H1 (cell line): Measurements from ENCODE around the gene WWC2. TPM values are rescaled to one million over a fixed set of nuclear protein-coding genes. Genes with fewer than 3 reads are reported as not detected.
"Not testable (repeated sequence)": the region's sequence is repeated elsewhere in the genome, so short reads cannot be mapped to it uniquely, and the experiment has no call there.

Source experiments
- CTCF ChIA-PET: fragments of 300-600 bp; sonication (Branson Sonifier 250); formaldehyde crosslinking; loops from one replicate; lab custom pipeline; 2021; ENCODE audit not compliant: partially characterized antibody; lab: Charles Lee
- POLR2A ChIA-PET: fragments of 300-600 bp; sonication (Branson Sonifier 250); formaldehyde crosslinking; loops from one replicate; lab custom pipeline; 2021; ENCODE audit warnings: inconsistent platforms; ENCODE audit not compliant: partially characterized antibody; lab: Charles Lee
- DNase-seq, 2 experiments: peaks; one replicate each; pipeline versions ENCODE4 v3.0.0 to v3.0.0-alpha.2; 2010 to 2022; ENCODE audit warnings: low spot score in 2 of 2, low read depth in 1 of 2, mixed read lengths in 1 of 2
- FAIRE-seq: peaks from 2 replicates; lab custom pipeline; 2011; peaks lifted over from hg19 to GRCh38; lab: Jason Lieb, UNC
- H2AFZ ChIP-seq: 2 replicates; pipeline ENCODE4 v1.8.1; 2012; ENCODE audit warnings: low read length, inconsistent platforms
- H2AK5ac ChIP-seq: 2 replicates; pipeline ENCODE4 v1.6.1; 2013; ENCODE audit warnings: low read depth, low read length
- H2BK120ac ChIP-seq: replicated peaks from 2 replicates; pipeline ENCODE3; 2013; ENCODE audit warnings: low read depth, low read length, inconsistent platforms
- H2BK12ac ChIP-seq: 2 replicates; pipeline ENCODE4 v1.6.1; 2013; ENCODE audit warnings: low read depth, low read length
- H2BK15ac ChIP-seq: 2 replicates; pipeline ENCODE4 v1.6.1; 2013; ENCODE audit warnings: low read length
- H2BK20ac ChIP-seq: 2 replicates; pipeline ENCODE4 v1.6.1; 2013; ENCODE audit warnings: low read length
- H2BK5ac ChIP-seq: 2 replicates; pipeline ENCODE4 v1.6.1; 2013; ENCODE audit warnings: low read depth, low read length
- H3K14ac ChIP-seq: 2 replicates; pipeline ENCODE4 v1.6.1; 2013; ENCODE audit warnings: inconsistent platforms; ENCODE audit not compliant: insufficient read length
- H3K18ac ChIP-seq: 2 replicates; pipeline ENCODE4 v1.6.1; 2013; ENCODE audit warnings: low read length; ENCODE audit errors: extremely low read depth
- H3K23ac ChIP-seq: 2 replicates; pipeline ENCODE4 v1.6.1; 2013; ENCODE audit warnings: inconsistent platforms; ENCODE audit not compliant: insufficient read length
- H3K23me2 ChIP-seq: 2 replicates; pipeline ENCODE4 v1.6.1; 2013; ENCODE audit warnings: low read depth, low read length
- H3K27ac ChIP-seq: 2 replicates; pipeline ENCODE4 v1.6.1; 2011; ENCODE audit warnings: low read depth, low read length, inconsistent platforms
- H3K27me3 ChIP-seq, 4 experiments: replicated peaks in 1 of 4; 1 replicate in 1 of 4; 2 replicates in 3 of 4; pipeline versions ENCODE4 v1.6.1 to v1.8.1; 2011 to 2013; ENCODE audit warnings: low read length in 3 of 4, mild to moderate bottlenecking in 3 of 4, inconsistent platforms in 2 of 4, mixed read lengths in 2 of 4, moderate library complexity in 1 of 4; ENCODE audit not compliant: control insufficient read depth in 3 of 4, insufficient read depth in 3 of 4; ENCODE audit errors: extremely low read depth in 1 of 4
- H3K36me3 ChIP-seq, 4 experiments: 2 replicates each; pipeline versions ENCODE4 v1.6.1 to v1.8.1; 2011 to 2013; ENCODE audit warnings: mild to moderate bottlenecking in 4 of 4, low read length in 3 of 4, moderate library complexity in 2 of 4, control low read depth in 1 of 4, inconsistent platforms in 1 of 4; ENCODE audit not compliant: insufficient read depth in 4 of 4, control insufficient read depth in 2 of 4
- H3K4ac ChIP-seq: replicated peaks from 2 replicates; pipeline ENCODE3; 2013; ENCODE audit warnings: low read length, low read depth, mixed read lengths, inconsistent platforms; ENCODE audit not compliant: insufficient read length
- H3K4me1 ChIP-seq, 4 experiments: replicated peaks in 1 of 4; 1 replicate in 1 of 4; 2 replicates in 3 of 4; pipeline versions ENCODE4 v1.6.1 to v1.8.1; 2011 to 2013; ENCODE audit warnings: low read length in 3 of 4, inconsistent platforms in 2 of 4, mixed read lengths in 1 of 4; ENCODE audit not compliant: insufficient read depth in 4 of 4, control insufficient read depth in 3 of 4
- H3K4me2 ChIP-seq, 2 experiments: 2 replicates each; pipeline versions ENCODE4 v1.6.1 to v1.8.1; 2011 to 2013; ENCODE audit warnings: low read depth in 2 of 2, low read length in 2 of 2, control low read depth in 1 of 2, inconsistent platforms in 1 of 2, mild to moderate bottlenecking in 1 of 2; ENCODE audit not compliant: insufficient read depth in 1 of 2
- H3K4me3 ChIP-seq, 4 experiments: fragments of 200-600, 300-600 bp in 1 of 4; sonication (generic), shearing (Covaris generic), sonication (Bioruptor Twin) in 1 of 4; 2 replicates each; pipeline versions ENCODE4 v1.5.1 to v1.8.1; 2011 to 2016; ENCODE audit warnings: low read length in 4 of 4, low read depth in 3 of 4, control low read depth in 2 of 4, inconsistent platforms in 2 of 4, mild to moderate bottlenecking in 2 of 4, mixed read lengths in 1 of 4, moderate library complexity in 1 of 4; ENCODE audit not compliant: insufficient read depth in 2 of 4; ENCODE audit errors: extremely low read depth in 1 of 4
- H3K56ac ChIP-seq: replicated peaks from 2 replicates; pipeline ENCODE3; 2013; ENCODE audit warnings: low read depth, mild to moderate bottlenecking, mixed read lengths, low read length, inconsistent platforms; ENCODE audit not compliant: insufficient read length
- H3K79me1 ChIP-seq: 2 replicates; pipeline ENCODE4 v1.6.1; 2013; ENCODE audit warnings: low read depth, low read length, control low read depth
- H3K79me2 ChIP-seq, 2 experiments: 2 replicates each; pipeline versions ENCODE4 v1.6.1 to v1.8.1; 2012 to 2013; ENCODE audit warnings: low read length in 2 of 2, mild to moderate bottlenecking in 2 of 2, inconsistent platforms in 1 of 2; ENCODE audit not compliant: insufficient read depth in 2 of 2, control insufficient read depth in 1 of 2
- H3K9ac ChIP-seq, 4 experiments: replicated peaks in 1 of 4; 1 replicate in 1 of 4; 2 replicates in 3 of 4; pipeline versions ENCODE4 v1.6.1 to v1.8.1; 2011 to 2013; ENCODE audit warnings: low read depth in 3 of 4, low read length in 3 of 4, control low read depth in 2 of 4, mild to moderate bottlenecking in 2 of 4, moderate library complexity in 2 of 4, inconsistent platforms in 1 of 4; ENCODE audit errors: extremely low read depth in 1 of 4
- H3K9me3 ChIP-seq, 2 experiments: 2 replicates each; pipeline versions ENCODE4 v1.6.1 to v1.8.1; 2012 to 2013; ENCODE audit warnings: mild to moderate bottlenecking in 2 of 2, moderate library complexity in 2 of 2, control low read depth in 1 of 2, inconsistent platforms in 1 of 2, low read depth in 1 of 2, low read length in 1 of 2, mixed read lengths in 1 of 2; ENCODE audit not compliant: insufficient read depth in 2 of 2
- H4K20me1 ChIP-seq, 2 experiments: replicated peaks in 1 of 2; 2 replicates each; pipeline versions ENCODE3 to v1.8.1; 2011 to 2013; ENCODE audit warnings: inconsistent platforms in 2 of 2, low read length in 2 of 2, mild to moderate bottlenecking in 1 of 2; ENCODE audit not compliant: insufficient read depth in 2 of 2, control insufficient read depth in 1 of 2
- H4K5ac ChIP-seq: 2 replicates; pipeline ENCODE4 v1.6.1; 2013; ENCODE audit warnings: low read length, low read depth, mixed read lengths, inconsistent platforms; ENCODE audit not compliant: insufficient read length
- H4K8ac ChIP-seq: 2 replicates; pipeline ENCODE4 v1.8.0; 2013; ENCODE audit warnings: mild to moderate bottlenecking, moderate library complexity, low read length, inconsistent platforms; ENCODE audit not compliant: insufficient read depth; ENCODE audit errors: extremely low read depth
- H4K91ac ChIP-seq: replicated peaks from 2 replicates; pipeline ENCODE3; 2013; ENCODE audit warnings: low read length, mixed read lengths, inconsistent platforms; ENCODE audit not compliant: insufficient read length
- CHD2 ChIP-seq: IDR thresholded peaks from 2 replicates; pipeline ENCODE4 v1.6.1; 2012; ENCODE audit warnings: low read length, improper control_type of control experiment
- SIN3A ChIP-seq, 2 experiments: IDR thresholded peaks in 1 of 2; conservative IDR thresholded peaks in 1 of 2; 2 replicates each; pipeline ENCODE4 v1.6.1; 2011 to 2012; ENCODE audit warnings: low read length in 2 of 2, improper control_type of control experiment in 1 of 2, low read depth in 1 of 2, mild to moderate bottlenecking in 1 of 2
- whole genome bisulfite sequencing, 2 experiments: shearing (Covaris generic) in 1 of 2; methylation state at CpG; one replicate each; pipeline versions ENCODE4 v1.1.6 to v1.1.7; 2013 to 2015; ENCODE audit warnings: low lambda C conversion rate in 2 of 2, mixed read lengths in 2 of 2, inconsistent platforms in 1 of 2, low coverage in 1 of 2, missing lambda C conversion rate in 1 of 2; ENCODE audit not compliant: insufficient replicate concordance in 2 of 2, insufficient coverage in 1 of 2, insufficient read length in 1 of 2; ENCODE audit errors: extremely low coverage in 1 of 2, missing lambda C conversion rate in 1 of 2; 5-methylcytosine and 5-hydroxymethylcytosine counted together
- polyA plus RNA-seq, 7 experiments: library from polyadenylated mRNA; depleted of rRNA in 3 of 7; stranded (reverse) in 5 of 7; unstranded in 2 of 7; fragments of >200 nt in 5 of 7; fragments of 200-250 nt in 2 of 7; gene quantifications; 1 replicate in 5 of 7; 2 replicates in 1 of 7; 4 replicates in 1 of 7; pipeline versions ENCODE4 v1.2.1 to v1.2.3, GENCODE V29; 2011 to 2013; ENCODE audit warnings: missing spikeins in 2 of 7, mixed read lengths in 2 of 7
- total RNA-seq: library from RNA; stranded (reverse); fragmentation: NEBNext Ultra II Directional; extraction: Animal tissue kit (Norgen Biotek cat#: 25700); gene quantifications from 2 replicates; pipeline ENCODE4 v1.2.1, GENCODE V29; 2021

The WWC2 gene
- total and polyA plus RNA-seq, 2 of the 8 experiments (the other 6 are each of a cell fraction or from before 2014, with no cell fraction given), result 17.6 to 135 TPM

DNA sequence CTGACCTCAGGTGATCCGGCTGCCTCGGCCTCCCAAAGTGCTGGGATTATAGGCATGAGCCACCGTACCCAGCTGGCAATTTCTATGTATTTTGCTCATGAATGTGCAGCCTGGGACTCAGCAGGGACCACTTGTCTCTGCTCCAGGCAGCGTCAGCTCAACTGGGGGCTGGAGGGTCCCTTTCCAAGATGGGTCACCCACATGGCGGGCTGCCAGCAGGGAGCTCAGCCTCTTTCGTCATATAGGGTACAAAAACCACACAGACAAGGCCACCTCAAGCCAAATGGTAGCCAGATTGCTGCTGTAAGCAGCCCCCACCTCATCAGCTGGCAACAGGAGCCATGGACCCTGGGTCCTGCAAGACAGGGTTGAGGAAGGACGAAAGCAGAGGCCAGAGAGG is 225.6 kb downstream of the WWC2 start (continued):
- TF ChIP-seq SIN3A (conservative IDR thresholded peaks at IDR 0.05 in 1 of 2, IDR thresholded peaks at IDR 0.05 in 1 of 2; ENCODE audit: low read depth in 1 of 2, low read length in 2 of 2), result no peak
- no peak for TF ChIP-seq CHD2

GRCh38 chr4:183326387-183326786 is 227.3 kb downstream of the WWC2 start:
- H3K27ac ChIP-seq, H3K56ac ChIP-seq, H2BK5ac ChIP-seq, H3K27me3 ChIP-seq, H3K4me3 ChIP-seq, POLR2A ChIA-PET, H2BK20ac ChIP-seq, H3K79me1 ChIP-seq, H3K14ac ChIP-seq, H3K23ac ChIP-seq, H4K91ac ChIP-seq, H3K23me2 ChIP-seq, H4K20me1 ChIP-seq, H2BK12ac ChIP-seq, H3K4ac ChIP-seq, H3K36me3 ChIP-seq, H2BK15ac ChIP-seq, H4K8ac ChIP-seq, H3K18ac ChIP-seq, H3K4me2 ChIP-seq, H2AK5ac ChIP-seq, FAIRE-seq, H3K4me1 ChIP-seq, H4K5ac ChIP-seq, H3K79me2 ChIP-seq, DNase-seq, CTCF ChIA-PET, H3K9me3 ChIP-seq, H2BK120ac ChIP-seq, H3K9ac ChIP-seq, H2AFZ ChIP-seq: not testable (repeated sequence)
- 84% methylated on average over 6 of the region's 6 CpGs; no CpG with 5 or more reads in 1 of the 2 experiments for WGBS, 2 experiments
